NB4 (cell line): Measurements from ENCODE around the gene IFT57.

Experiments used
- MYC ChIP-seq: IDR thresholded peaks from 2 replicates; pipeline ENCODE4 v1.6.1; 2011; ENCODE audit warnings: low read depth, low read length
- POLR2A ChIP-seq: IDR thresholded peaks from 2 replicates; pipeline ENCODE4 v1.6.1; 2011; ENCODE audit warnings: mild to moderate bottlenecking; ENCODE audit not compliant: insufficient read length; ENCODE audit errors: extremely low read depth
- TF ChIP-seq, protein P1 (sequence below): IDR thresholded peaks from one replicate; pipeline ENCODE4 v1.5.1; 2012; ENCODE audit warnings: low read depth, low read length

DNA sequence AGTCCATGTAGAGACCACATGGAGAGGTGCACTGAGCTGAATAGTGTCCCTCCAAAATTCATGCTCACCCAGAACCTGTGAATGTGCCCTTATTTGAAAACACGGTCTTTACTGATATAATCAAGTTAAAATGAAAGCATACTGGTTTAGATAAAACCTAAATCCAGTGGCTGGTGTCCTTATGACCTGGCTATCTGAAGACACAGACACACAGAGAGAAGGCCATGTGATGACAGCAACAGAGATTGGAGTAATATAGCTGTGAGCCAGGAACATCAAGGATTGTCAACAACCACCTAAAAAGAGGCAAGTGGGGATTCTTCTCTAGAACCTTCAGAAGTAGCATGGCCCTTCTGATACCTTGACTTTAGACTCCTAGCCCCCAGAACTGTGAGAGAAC lies 76.6 kb downstream of the IFT57 start:
- TF ChIP-seq, protein P1, sequence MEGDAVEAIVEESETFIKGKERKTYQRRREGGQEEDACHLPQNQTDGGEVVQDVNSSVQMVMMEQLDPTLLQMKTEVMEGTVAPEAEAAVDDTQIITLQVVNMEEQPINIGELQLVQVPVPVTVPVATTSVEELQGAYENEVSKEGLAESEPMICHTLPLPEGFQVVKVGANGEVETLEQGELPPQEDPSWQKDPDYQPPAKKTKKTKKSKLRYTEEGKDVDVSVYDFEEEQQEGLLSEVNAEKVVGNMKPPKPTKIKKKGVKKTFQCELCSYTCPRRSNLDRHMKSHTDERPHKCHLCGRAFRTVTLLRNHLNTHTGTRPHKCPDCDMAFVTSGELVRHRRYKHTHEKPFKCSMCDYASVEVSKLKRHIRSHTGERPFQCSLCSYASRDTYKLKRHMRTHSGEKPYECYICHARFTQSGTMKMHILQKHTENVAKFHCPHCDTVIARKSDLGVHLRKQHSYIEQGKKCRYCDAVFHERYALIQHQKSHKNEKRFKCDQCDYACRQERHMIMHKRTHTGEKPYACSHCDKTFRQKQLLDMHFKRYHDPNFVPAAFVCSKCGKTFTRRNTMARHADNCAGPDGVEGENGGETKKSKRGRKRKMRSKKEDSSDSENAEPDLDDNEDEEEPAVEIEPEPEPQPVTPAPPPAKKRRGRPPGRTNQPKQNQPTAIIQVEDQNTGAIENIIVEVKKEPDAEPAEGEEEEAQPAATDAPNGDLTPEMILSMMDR: no peak
- TF ChIP-seq POLR2A (no peak), MYC (no peak)
